HG02610 (cell line): Measurements from ENCODE around the gene TTC28.
"Not testable (repeated sequence)": the region's sequence is repeated elsewhere in the genome, so short reads cannot be mapped to it uniquely, and the experiment has no call there.

Experiments used
- ATAC-seq: cut with Tn5 transposase; IDR thresholded peaks from one replicate; pipeline ENCODE4 v1.9.1; 2021; ENCODE audit warnings: mild to moderate bottlenecking, moderate library complexity; ENCODE audit not compliant: unreplicated experiment

Gene TTC28

DNA sequence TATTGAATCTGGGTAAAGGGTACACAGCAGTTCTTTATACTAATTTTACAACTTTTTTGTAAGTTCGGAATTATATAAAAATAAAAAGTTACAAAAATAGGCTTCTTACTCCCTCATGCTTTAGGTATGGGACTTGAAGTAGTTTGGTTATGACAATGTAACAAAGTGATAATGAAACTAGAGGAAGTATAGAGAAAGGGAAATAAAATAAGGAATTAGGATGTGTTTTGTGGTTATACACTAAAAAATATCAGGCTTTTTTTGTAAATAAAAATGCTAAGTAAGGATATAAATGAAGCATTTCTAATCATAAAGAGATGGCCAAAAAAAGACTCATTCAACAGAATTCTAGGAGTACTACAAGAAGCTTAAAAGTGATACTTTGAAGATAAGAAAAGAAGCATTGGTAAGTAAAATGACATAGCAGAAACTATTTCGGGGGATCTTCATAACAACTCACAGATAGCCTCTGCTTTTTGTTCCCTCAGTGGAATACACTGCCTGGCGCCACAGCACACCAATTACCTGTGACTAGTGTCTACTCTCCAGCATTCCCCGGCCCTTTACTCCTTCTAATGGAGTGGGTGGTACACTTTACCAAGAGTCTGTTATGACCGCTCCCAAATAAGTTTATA is 437.9 kb downstream of the TTC28 start:
- ATAC-seq = no peak

- ATAC-seq = no peak
Measured at GRCh38 chr22:28239941-28240340, 439.7 kb downstream of the TTC28 start.

- no peak for ATAC-seq
Measured at GRCh38 chr22:28237783-28238182, 441.9 kb downstream of the TTC28 start.

DNA sequence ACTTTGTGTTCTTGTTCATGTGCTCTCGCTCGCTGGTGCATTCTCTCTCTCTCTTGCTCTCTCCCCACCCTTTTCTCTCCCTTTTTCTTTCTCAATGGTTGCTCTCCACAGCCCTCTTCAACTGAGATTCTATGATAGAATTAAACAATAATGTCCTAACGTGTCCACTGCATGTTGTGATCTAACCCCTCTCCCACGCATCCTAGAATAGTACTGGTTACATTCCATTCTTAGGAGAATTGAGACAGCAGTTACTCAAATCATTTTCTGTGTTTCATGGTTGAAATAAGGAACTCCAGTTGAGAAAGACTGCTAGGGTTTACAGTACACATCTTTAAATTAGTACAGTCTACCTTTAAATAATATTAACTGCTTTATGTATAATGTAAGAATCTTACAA is 442.5 kb downstream of the TTC28 start:
- no peak for ATAC-seq

DNA sequence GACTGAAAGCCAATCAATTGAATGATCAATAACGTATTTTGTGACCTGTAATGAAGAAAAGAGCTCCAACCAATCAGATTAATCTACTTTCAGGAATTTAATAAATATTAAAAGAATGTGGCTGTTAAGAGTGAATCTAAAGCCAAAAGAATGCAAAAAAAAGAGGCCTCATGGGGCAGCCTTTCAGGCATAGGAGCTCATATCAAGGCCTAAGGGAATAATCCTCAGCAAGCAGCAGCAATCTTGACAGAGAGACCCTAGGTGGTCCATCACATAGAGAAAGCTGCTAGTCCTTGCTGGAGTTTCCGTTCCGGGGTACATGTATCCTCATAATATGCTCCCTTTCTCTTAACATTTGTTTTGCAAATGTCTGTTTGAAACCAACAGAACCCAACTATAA is 447.4 kb downstream of the TTC28 start:
- no peak for ATAC-seq

DNA sequence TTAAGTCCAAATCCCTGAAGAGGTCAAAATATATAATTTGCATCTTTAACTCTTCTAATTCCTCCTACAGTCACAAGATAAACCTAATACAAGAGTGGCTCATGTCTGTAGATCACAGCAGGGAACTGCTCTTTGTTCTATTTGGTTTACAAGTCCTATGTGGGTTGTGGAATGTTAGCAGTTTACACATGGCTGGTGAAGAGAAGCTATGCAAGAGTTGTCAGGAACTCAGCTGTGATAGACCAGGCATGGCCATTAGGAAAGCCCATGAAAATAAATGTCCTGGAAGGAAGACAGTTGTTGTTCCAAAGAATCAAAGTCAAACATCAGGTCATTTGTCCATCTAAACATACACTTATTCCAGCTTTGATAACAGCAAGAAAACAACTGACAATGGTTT is 448.2 kb downstream of the TTC28 start:
- ATAC-seq = no peak

DNA sequence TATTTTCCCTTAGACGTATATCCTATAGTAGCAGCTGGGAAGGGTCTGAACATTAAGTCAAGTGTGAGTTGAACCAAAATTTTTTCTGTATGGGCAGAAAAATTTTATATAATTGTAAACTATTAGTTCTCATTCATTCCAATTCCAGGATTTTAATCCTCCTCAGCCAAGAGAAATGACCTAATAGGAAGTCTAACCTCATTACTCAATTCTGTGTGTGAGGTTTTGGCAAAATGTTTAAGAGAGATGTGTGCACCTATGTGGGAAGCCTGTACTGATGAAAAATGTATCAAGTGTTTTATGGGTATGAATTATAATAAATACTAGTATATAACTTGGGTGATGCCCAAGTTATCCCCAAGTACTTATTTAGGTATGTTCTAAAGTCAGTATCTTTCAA is 449.0 kb downstream of the TTC28 start:
- ATAC-seq = no peak

DNA sequence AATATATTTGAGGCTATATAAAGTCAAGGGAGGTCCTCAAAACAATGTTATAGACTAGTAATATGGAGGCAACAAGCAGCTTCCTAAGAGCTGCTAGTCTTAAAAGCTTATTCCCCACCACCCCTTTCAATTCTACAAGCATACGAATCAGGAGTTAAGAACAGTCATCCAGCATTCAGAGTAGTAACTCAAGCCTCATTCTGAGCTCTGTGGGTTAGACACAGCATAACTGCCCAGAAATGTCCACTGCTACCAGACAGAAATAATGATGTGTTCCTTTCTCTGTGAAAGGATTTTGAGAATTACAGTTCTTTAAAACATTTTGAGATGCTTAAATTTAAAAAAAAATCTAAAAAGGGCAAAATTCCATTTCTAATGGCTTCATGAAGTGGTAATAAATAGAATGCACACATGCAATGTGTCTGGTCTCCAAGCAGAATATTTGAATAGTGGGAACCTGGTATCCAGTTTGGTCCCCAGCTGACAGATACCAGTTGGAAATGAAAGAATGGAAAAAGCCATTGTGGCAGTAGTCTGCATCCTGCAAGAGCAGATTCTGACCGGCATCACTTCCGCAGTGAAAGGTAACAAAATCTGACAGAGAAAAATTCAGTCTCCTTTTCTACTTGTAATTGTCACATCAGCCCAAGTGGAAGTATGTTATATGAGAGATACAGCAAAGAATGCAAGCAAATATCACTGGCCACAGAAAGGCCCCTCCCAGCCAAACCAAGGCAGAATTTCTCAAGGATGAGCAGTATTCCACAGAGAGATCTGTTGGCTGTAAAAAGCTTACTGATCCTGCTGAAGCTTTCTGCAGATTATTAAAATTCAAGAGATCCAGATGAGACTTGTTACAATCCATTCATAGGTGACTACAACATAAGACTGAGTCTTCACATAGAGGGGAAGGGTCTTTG is 449.8 kb downstream of the TTC28 start:
- ATAC-seq = no peak

- ATAC-seq = no peak
Measured at GRCh38 chr22:28223826-28224225, 455.8 kb downstream of the TTC28 start.

- ATAC-seq = no peak
Measured at GRCh38 chr22:28222976-28223745, 456.5 kb downstream of the TTC28 start.

- ATAC-seq = no peak
Measured at GRCh38 chr22:28222571-28222970, 457.1 kb downstream of the TTC28 start.

GRCh38 chr22:28222052-28222451 is 457.6 kb downstream of the TTC28 start:
- no peak for ATAC-seq

- ATAC-seq = no peak
Measured at GRCh38 chr22:28220626-28221363, 458.8 kb downstream of the TTC28 start.

GRCh38 chr22:28217277-28217676 is 462.4 kb downstream of the TTC28 start:
- no peak for ATAC-seq

GRCh38 chr22:28214750-28215149 is 464.9 kb downstream of the TTC28 start:
- ATAC-seq = not testable (repeated sequence)

DNA sequence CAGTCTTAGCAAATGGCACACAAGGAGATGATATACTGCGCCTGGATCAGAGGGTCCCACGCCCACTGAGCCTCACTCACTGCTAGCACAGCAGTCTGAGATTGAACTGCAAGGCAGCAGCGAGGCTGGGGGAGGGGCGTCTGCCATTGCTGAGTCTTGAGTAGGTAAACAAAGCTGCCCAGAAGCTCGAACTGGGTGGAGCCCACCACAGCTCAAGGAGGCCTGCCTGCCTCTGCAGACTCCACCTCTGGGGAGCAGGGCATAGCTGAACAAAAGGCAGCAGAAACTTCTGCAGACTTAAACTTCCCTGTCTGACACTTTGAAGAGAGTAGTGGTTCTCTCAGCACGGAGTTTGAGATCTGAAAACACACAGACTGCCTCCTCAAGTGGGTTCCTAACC is 470.2 kb downstream of the TTC28 start:
- not testable (repeated sequence) for ATAC-seq

- ATAC-seq = no peak
Measured at GRCh38 chr22:28208787-28209186, 470.9 kb downstream of the TTC28 start.

DNA sequence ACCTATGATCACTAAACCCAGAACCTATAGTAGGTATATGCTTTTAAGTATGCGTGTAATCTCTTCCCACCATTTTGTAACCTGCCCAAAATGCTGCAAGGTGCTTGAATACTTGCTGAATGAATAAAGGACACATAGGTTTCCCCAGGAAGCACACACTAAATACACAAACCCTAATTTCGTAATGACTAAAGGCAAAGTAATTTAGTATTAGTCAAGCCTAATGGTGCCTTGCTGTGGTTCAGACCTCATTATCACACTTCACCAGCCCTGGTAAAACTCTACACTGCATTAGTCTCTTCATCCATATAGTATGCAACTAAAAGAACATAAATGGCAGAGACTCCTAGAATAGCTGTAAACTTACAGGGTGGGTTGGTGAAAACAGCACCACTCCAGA is 471.6 kb downstream of the TTC28 start:
- ATAC-seq = no peak

DNA sequence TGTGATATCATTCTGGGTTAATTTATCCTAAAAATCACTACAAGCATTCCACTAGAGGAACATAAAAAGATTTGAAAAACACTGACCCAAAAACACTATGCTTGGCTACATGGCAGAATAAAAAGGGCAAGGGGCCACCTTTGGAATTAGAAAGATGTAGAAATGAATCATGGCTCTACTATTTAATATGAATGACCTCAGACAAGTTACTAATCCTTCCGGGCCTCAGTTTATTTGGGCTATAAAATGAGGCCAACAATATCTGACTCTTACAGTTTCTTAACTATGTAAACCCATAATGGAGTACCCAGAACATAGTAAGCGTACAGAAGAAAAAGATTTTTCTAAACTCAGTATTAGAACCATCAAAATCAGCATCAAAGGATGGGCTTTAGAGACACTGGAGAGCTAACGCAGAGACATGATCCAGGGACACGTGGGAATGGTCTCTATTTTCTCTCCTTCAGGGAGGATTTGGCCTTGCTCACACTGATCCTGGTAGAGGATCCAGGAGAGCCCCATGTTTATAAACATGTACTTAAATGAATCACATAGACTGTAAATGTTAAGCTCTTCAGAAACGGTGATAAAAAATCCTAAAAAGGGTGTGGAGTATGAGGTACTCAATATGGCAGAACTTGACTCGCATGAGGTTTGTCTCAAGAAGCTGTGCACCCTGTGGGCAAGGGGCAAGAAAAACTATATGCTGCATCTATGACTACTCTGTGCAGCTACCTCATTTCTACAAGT is 472.2 kb downstream of the TTC28 start:
- ATAC-seq = no peak

DNA sequence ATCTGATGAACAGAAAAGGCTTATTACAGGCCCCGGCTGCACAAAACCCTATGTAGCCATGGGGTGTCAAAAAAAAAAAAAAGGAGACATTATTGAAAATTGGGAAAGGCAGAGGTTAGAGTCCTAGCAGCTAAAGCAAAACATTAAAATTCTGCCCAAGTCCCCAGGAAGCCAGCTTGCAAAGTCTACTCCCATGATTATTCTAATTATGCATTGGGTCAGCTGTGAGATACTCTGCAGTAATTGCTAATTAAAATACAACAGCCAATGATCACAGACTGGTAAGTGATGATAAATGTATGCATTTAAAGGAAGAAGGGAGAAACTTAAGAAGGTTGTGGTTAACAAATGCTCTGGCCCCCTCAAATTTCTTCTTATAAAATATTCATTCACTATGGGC is 473.7 kb downstream of the TTC28 start:
- ATAC-seq = no peak
